GM23338 (cell line): ENCODE measurements around the gene RBBP4. TPM values are rescaled to one million over a fixed set of nuclear protein-coding genes. Genes with fewer than 3 reads are reported as not detected.

ENCODE experiments used
- ATAC-seq: fragments of 200-7000 bp; cut with Tn5 transposase; 3 replicates; pipeline ENCODE4 v1.9.1; 2020
- DNase-seq: peaks from one replicate; pipeline ENCODE4 v3.0.0-alpha.2; 2015; ENCODE audit warnings: low spot score
- H2AFZ ChIP-seq: fragments of 200-600 bp; sonication (generic); 2 replicates; pipeline ENCODE4 v1.8.0; 2016; ENCODE audit warnings: antibody characterized with exemption, mild to moderate bottlenecking, moderate library complexity
- H3F3A ChIP-seq: fragments of 200-600 bp; sonication (generic); replicated peaks from 2 replicates; pipeline ENCODE4 v1.8.0; 2017; ENCODE audit warnings: antibody characterized with exemption, mixed run types, low read depth
- H3K27ac ChIP-seq: fragments of 200-600 bp; sonication (generic); 2 replicates; pipeline ENCODE4 v1.6.1; 2016; ENCODE audit warnings: low read depth
- H3K27me3 ChIP-seq: fragments of 200-600 bp; sonication (generic); 2 replicates; pipeline ENCODE4 v1.8.0; 2016; ENCODE audit warnings: mild to moderate bottlenecking, mixed run types, moderate library complexity; ENCODE audit not compliant: insufficient read depth
- H3K36me3 ChIP-seq: fragments of 200-600 bp; sonication (generic); 2 replicates; pipeline ENCODE4 v1.8.0; 2016; ENCODE audit warnings: mild to moderate bottlenecking; ENCODE audit not compliant: insufficient read depth
- H3K4me1 ChIP-seq: fragments of 200-600 bp; sonication (generic); 2 replicates; pipeline ENCODE4 v1.8.0; 2016; ENCODE audit warnings: mild to moderate bottlenecking, moderate library complexity; ENCODE audit not compliant: insufficient read depth
- H3K4me2 ChIP-seq: fragments of 200-600 bp; sonication (generic); 2 replicates; pipeline ENCODE4 v1.7.1; 2017; ENCODE audit warnings: mixed run types
- H3K4me3 ChIP-seq: fragments of 200-600 bp; sonication (generic); 2 replicates; pipeline ENCODE4 v1.6.1; 2016; ENCODE audit warnings: mixed run types
- H3K79me2 ChIP-seq: fragments of 200-600 bp; sonication (generic); replicated peaks from 2 replicates; pipeline ENCODE4 v1.8.0; 2017; ENCODE audit warnings: mild to moderate bottlenecking; ENCODE audit not compliant: insufficient read depth
- H3K9me2 ChIP-seq: fragments of 200-600 bp; sonication (generic); 2 replicates; pipeline ENCODE4 v1.8.0; 2017; ENCODE audit not compliant: insufficient read depth
- H4K20me1 ChIP-seq: fragments of 200-600 bp; sonication (generic); replicated peaks from 2 replicates; pipeline ENCODE4 v1.8.0; 2017; ENCODE audit warnings: mild to moderate bottlenecking; ENCODE audit not compliant: insufficient read depth
- H3K27ac Mint-ChIP-seq: 2 replicates; pipeline ENCODE4 v1.8.0; 2020; ENCODE audit warnings: inconsistent platforms, mild to moderate bottlenecking, moderate library complexity, mixed read lengths
- H3K27me3 Mint-ChIP-seq: 3 replicates; pipeline ENCODE4 v1.8.0; 2022; ENCODE audit warnings: low read depth, mild to moderate bottlenecking, moderate library complexity, mixed read lengths, inconsistent platforms; ENCODE audit not compliant: insufficient read depth, poor library complexity
- H3K36me3 Mint-ChIP-seq: 3 replicates; pipeline ENCODE4 v1.8.0; 2021; ENCODE audit warnings: low read depth, mild to moderate bottlenecking, inconsistent platforms, moderate library complexity, mixed read lengths
- H3K4me1 Mint-ChIP-seq: 3 replicates; pipeline ENCODE4 v1.8.0; 2020; ENCODE audit warnings: mild to moderate bottlenecking, inconsistent platforms, mixed read lengths
- H3K4me3 Mint-ChIP-seq: 3 replicates; pipeline ENCODE4 v1.8.0; 2021; ENCODE audit warnings: moderate library complexity, mild to moderate bottlenecking, inconsistent platforms, mixed read lengths
- H3K9me3 Mint-ChIP-seq: 3 replicates; pipeline ENCODE4 v1.8.0; 2020; ENCODE audit warnings: moderate library complexity, mild to moderate bottlenecking, inconsistent platforms, mixed read lengths
- CREB1 ChIP-seq: fragments of 250-450 bp; sonication (Bioruptor Pico); IDR thresholded peaks from 2 replicates; pipeline ENCODE4 v1.5.0; 2020; ENCODE audit warnings: low read depth, mild to moderate bottlenecking, moderate library complexity
- EZH2 ChIP-seq: fragments of 200-600 bp; sonication (generic); IDR thresholded peaks from one replicate; pipeline ENCODE4 v1.8.0; 2017; ENCODE audit warnings: antibody characterized with exemption, mild to moderate bottlenecking, low read depth; ENCODE audit not compliant: unreplicated experiment
- EZH2phosphoT487 ChIP-seq: fragments of 200-600 bp; sonication (generic); IDR thresholded peaks from one replicate; pipeline ENCODE4 v1.8.1; 2018; ENCODE audit warnings: antibody characterized with exemption; ENCODE audit not compliant: unreplicated experiment
- JUNB ChIP-seq: IDR thresholded peaks from one replicate; pipeline ENCODE4 v1.6.1; 2016; ENCODE audit warnings: antibody characterized with exemption; ENCODE audit not compliant: unreplicated experiment
- NANOG ChIP-seq: IDR thresholded peaks from 2 replicates; pipeline ENCODE4 v1.6.1; 2016; ENCODE audit warnings: antibody characterized with exemption, borderline replicate concordance
- POLR2AphosphoS5 ChIP-seq: IDR thresholded peaks from 2 replicates; pipeline ENCODE4 v1.6.1; 2016; ENCODE audit warnings: antibody characterized with exemption, low read depth
- STAT1 ChIP-seq: IDR thresholded peaks from one replicate; pipeline ENCODE4 v1.6.1; 2016; ENCODE audit warnings: antibody characterized with exemption; ENCODE audit not compliant: unreplicated experiment
- ZNF114 ChIP-seq: fragments of 250-450 bp; sonication (Bioruptor Pico); IDR thresholded peaks from 2 replicates; pipeline ENCODE4 v1.5.0; 2020; ENCODE audit warnings: mild to moderate bottlenecking, moderate library complexity
- ZNF331 ChIP-seq: fragments of 250-450 bp; sonication (Bioruptor Pico); IDR thresholded peaks from 2 replicates; pipeline ENCODE4 v1.5.0; 2020; ENCODE audit warnings: low read depth, mild to moderate bottlenecking, moderate library complexity
- polyA plus RNA-seq: library from polyadenylated mRNA; unstranded; fragments of >200 nt; fragmentation: Nextera tagmentation; extraction: Ambion mirVana; gene quantifications from 2 replicates; pipeline ENCODE4 v1.2.1, GENCODE V29; 2016
- total RNA-seq: library from RNA; depleted of rRNA; stranded (reverse); fragments of >200 nt; shearing (Covaris generic); gene quantifications from 2 replicates; pipeline ENCODE4 v1.2.3, GENCODE V29; 2014
- TF ChIP-seq, protein P1 (sequence below), 2 experiments: fragments of 200-600 bp in 1 of 2; sonication (generic) in 1 of 2; conservative IDR thresholded peaks; 2 replicates each; pipeline versions ENCODE4 v1.5.1 to v1.6.1; 2016 to 2017; ENCODE audit warnings: antibody characterized with exemption in 2 of 2, low read depth in 2 of 2, mild to moderate bottlenecking in 2 of 2, moderate library complexity in 1 of 2
- TF ChIP-seq, protein P2 (sequence below): fragments of 250-450 bp; sonication (Bioruptor Pico); IDR thresholded peaks from 2 replicates; pipeline ENCODE4 v1.5.0; 2020; ENCODE audit warnings: mild to moderate bottlenecking, moderate library complexity
- TF ChIP-seq, protein P3 (sequence below): IDR thresholded peaks from 2 replicates; pipeline ENCODE4 v1.6.1; 2016; ENCODE audit warnings: antibody characterized with exemption

RBBP4 gene
- total and polyA plus RNA-seq, 2 experiments from 2014 or later, result 262 to 312 TPM

DNA sequence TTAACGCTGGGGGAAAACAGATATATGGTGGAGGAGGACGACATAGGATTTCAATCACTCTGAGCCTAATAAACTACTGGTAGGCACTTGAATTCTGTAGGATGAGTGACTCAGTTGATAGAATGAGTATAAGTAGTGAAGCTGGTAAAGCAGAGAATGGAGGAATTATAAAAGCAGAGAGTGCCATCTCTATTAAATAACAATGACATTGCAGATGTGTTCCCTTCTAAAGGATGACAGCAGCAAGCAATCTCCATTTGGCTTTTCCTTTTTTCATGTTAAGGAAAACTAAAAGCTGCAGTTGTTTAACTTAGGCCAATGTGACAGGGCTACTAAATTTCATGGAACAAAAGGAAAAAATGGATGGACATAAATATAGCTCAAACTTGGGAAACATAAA, 18.2 kb upstream of the RBBP4 start (continued):
- TF ChIP-seq, protein P1, sequence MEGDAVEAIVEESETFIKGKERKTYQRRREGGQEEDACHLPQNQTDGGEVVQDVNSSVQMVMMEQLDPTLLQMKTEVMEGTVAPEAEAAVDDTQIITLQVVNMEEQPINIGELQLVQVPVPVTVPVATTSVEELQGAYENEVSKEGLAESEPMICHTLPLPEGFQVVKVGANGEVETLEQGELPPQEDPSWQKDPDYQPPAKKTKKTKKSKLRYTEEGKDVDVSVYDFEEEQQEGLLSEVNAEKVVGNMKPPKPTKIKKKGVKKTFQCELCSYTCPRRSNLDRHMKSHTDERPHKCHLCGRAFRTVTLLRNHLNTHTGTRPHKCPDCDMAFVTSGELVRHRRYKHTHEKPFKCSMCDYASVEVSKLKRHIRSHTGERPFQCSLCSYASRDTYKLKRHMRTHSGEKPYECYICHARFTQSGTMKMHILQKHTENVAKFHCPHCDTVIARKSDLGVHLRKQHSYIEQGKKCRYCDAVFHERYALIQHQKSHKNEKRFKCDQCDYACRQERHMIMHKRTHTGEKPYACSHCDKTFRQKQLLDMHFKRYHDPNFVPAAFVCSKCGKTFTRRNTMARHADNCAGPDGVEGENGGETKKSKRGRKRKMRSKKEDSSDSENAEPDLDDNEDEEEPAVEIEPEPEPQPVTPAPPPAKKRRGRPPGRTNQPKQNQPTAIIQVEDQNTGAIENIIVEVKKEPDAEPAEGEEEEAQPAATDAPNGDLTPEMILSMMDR (conservative IDR thresholded peaks at IDR 0.05; ENCODE audit: low read depth in 2 of 2), result no peak
- no peak for TF ChIP-seq EZH2phosphoT487

DNA sequence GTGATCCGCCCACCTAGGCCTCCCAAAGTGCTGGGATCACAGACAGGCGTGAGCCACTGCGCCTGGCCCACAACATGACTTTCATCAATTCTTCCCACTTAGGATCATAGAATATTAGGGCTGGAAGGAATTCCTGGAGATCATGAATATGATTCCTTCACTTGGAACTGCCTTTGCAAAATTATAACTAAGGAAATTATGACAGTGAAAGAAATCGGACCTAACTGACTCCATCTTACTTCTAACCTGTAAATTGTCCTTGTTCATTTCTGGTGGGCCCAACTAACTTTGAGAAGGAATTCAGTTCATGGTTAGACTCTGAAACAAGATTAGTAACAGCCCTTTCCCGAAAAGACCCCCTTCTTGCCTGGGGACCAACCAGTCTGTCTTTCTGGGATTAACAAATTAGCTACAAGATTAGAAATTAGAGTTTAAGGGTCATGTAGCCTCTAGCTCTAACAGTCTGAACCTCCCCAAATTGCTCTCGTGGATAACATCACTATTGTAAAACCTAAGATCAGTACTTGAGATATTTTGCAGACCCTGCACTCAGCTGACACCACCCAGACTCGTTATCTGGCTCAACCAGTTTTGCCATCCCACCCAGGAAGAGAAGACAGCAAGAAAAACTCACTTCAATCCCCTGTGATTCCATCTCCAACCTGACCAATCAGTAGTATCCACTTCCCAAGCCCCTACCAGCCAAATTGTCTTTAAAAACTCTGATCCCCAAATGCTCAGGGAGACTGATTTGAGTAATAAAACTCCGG, 15.3 kb upstream of the RBBP4 start:
- Histone ChIP-seq H3K27me3 (no peaks in the 10 kb centered on the region), H4K20me1 (peaks cover 14% of the 10 kb centered on the region), H3K4me2 (peak overlapping the region; percentile 45), H3K36me3 (no peaks in the 10 kb centered on the region), H3K4me3 (peak overlapping the region; percentile 0; the same call in 1 of the 2 replicates), H3K4me1 (peaks cover 55% of the 10 kb centered on the region), H3K27ac (peak overlapping the region; percentile 68), H3F3A (peaks cover 22% of the 10 kb centered on the region; the same call in 1 of the 2 replicates), H2AFZ (no peak overlapping the region), H3K9me2 (no peaks in the 10 kb centered on the region), H3K79me2 (peaks cover 71% of the 10 kb centered on the region)
- Mint-ChIP-seq H3K27ac (peak overlapping the region; percentile 25; the same call in 1 of the 2 replicates), H3K4me3 (no peak overlapping the region), H3K4me1 (peaks cover 41% of the 10 kb centered on the region), H3K27me3 (peaks cover 8% of the 10 kb centered on the region), H3K9me3 (no peaks in the 10 kb centered on the region), H3K36me3 (peaks cover 6% of the 10 kb centered on the region; the same call in 2 of the 3 replicates)
- ATAC-seq, result no peak
- DNase-seq, result no peak
- TF ChIP-seq EZH2phosphoT487 (no peak), POLR2AphosphoS5 (no peak), ZNF331 (CRISPR knock-in tag) (no peak), EZH2 (no peak), JUNB (no peak), CREB1 (CRISPR knock-in tag) (no peak), ZNF114 (no peak), STAT1 (no peak), NANOG (no peak)
- TF ChIP-seq, protein P2, sequence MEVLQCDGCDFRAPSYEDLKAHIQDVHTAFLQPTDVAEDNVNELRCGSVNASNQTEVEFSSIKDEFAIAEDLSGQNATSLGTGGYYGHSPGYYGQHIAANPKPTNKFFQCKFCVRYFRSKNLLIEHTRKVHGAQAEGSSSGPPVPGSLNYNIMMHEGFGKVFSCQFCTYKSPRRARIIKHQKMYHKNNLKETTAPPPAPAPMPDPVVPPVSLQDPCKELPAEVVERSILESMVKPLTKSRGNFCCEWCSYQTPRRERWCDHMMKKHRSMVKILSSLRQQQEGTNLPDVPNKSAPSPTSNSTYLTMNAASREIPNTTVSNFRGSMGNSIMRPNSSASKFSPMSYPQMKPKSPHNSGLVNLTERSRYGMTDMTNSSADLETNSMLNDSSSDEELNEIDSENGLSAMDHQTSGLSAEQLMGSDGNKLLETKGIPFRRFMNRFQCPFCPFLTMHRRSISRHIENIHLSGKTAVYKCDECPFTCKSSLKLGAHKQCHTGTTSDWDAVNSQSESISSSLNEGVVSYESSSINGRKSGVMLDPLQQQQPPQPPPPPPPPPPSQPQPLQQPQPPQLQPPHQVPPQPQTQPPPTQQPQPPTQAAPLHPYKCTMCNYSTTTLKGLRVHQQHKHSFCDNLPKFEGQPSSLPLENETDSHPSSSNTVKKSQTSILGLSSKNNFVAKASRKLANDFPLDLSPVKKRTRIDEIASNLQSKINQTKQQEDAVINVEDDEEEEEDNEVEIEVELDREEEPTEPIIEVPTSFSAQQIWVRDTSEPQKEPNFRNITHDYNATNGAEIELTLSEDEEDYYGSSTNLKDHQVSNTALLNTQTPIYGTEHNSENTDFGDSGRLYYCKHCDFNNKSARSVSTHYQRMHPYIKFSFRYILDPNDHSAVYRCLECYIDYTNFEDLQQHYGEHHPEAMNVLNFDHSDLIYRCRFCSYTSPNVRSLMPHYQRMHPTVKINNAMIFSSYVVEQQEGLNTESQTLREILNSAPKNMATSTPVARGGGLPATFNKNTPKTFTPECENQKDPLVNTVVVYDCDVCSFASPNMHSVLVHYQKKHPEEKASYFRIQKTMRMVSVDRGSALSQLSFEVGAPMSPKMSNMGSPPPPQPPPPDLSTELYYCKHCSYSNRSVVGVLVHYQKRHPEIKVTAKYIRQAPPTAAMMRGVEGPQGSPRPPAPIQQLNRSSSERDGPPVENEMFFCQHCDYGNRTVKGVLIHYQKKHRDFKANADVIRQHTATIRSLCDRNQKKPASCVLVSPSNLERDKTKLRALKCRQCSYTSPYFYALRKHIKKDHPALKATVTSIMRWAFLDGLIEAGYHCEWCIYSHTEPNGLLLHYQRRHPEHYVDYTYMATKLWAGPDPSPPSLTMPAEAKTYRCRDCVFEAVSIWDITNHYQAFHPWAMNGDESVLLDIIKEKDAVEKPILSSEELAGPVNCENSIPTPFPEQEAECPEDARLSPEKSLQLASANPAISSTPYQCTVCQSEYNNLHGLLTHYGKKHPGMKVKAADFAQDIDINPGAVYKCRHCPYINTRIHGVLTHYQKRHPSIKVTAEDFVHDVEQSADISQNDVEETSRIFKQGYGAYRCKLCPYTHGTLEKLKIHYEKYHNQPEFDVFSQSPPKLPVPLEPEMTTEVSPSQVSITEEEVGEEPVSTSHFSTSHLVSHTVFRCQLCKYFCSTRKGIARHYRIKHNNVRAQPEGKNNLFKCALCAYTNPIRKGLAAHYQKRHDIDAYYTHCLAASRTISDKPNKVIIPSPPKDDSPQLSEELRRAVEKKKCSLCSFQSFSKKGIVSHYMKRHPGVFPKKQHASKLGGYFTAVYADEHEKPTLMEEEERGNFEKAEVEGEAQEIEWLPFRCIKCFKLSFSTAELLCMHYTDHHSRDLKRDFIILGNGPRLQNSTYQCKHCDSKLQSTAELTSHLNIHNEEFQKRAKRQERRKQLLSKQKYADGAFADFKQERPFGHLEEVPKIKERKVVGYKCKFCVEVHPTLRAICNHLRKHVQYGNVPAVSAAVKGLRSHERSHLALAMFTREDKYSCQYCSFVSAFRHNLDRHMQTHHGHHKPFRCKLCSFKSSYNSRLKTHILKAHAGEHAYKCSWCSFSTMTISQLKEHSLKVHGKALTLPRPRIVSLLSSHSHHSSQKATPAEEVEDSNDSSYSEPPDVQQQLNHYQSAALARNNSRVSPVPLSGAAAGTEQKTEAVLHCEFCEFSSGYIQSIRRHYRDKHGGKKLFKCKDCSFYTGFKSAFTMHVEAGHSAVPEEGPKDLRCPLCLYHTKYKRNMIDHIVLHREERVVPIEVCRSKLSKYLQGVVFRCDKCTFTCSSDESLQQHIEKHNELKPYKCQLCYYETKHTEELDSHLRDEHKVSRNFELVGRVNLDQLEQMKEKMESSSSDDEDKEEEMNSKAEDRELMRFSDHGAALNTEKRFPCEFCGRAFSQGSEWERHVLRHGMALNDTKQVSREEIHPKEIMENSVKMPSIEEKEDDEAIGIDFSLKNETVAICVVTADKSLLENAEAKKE (CRISPR knock-in tag), result no peak
- TF ChIP-seq, protein P3, sequence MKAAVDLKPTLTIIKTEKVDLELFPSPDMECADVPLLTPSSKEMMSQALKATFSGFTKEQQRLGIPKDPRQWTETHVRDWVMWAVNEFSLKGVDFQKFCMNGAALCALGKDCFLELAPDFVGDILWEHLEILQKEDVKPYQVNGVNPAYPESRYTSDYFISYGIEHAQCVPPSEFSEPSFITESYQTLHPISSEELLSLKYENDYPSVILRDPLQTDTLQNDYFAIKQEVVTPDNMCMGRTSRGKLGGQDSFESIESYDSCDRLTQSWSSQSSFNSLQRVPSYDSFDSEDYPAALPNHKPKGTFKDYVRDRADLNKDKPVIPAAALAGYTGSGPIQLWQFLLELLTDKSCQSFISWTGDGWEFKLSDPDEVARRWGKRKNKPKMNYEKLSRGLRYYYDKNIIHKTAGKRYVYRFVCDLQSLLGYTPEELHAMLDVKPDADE, result no peak
- TF ChIP-seq, protein P1 (conservative IDR thresholded peaks at IDR 0.05; ENCODE audit: low read depth in 2 of 2), result no peak
